ENCODE measurements around the gene DISP3. TPM values are rescaled to one million over a fixed set of nuclear protein-coding genes. Genes with fewer than 3 reads are reported as not detected.

Gene DISP3
- total RNA-seq, 1 experiment from 2014 or later = 1.1 TPM

DNA sequence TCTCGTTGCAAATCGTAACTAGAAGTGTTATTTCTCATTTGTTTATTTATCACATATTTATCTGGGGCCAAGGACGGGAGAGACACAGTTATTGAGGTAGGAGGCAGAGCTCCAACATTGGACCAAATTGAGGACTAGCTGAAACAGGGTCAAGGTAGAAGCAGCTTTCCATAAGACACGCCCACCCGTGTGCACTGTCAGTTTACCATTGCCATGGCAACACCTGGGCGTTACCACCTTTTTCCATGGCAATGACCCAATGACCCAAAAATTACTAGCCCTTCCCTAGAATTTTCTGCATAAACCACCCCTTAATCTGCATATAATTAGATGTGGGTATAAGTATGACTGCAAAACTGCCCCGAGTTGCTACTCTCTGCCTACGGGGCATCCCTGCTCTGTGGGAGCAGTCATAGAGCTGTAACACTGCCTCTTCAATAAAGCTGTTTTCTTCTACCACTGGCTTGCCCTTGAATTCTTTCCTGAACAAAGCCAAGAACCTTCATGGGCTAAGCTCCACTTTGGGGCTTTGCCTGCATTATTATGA lies 102.6 kb downstream of the DISP3 start:
- DNase-seq (ENCODE audit: low read depth, low spot score) (no peak), ATAC-seq (no peak)
- H3K9me3 ChIP-seq (ENCODE audit: control insufficient read depth, insufficient read depth, low read depth, low read length) = no peaks in the 10 kb centered on the region
- intact Hi-C loops (cut with micrococcal nuclease; ENCODE audit: unreplicated experiment) (no loop called here), in situ Hi-C loops (cut with HindIII; ENCODE audit: low pct_unique_long_range_greater_than_20kb, low sequenced_read_pairs) (no loop called here)
- no peak overlapping the region for H3K27ac ChIP-seq (ENCODE audit: low read length)
- no TSS peak for BruUV-seq (replicated peaks)
- no peaks in the 10 kb centered on the region; the same call in 1 of the 2 replicates for H3K36me3 ChIP-seq (ENCODE audit: control insufficient read depth, insufficient read depth, low read length)
- H3K4me1 ChIP-seq (ENCODE audit: control insufficient read depth, insufficient read depth, low read length) = no peaks in the 10 kb centered on the region
- TF ChIP-seq TCF7L2 (IDR thresholded peaks at IDR 0.05; ENCODE audit: low read depth, low read length) = no peak
- TF ChIP-seq SIN3A (IDR thresholded peaks at IDR 0.05; ENCODE audit: borderline replicate concordance, insufficient read depth, low read depth, low read length) = no peak
- TF ChIP-seq POLR2AphosphoS5 (IDR thresholded peaks at IDR 0.05; ENCODE audit: low read depth, low read length) = no peak
- TF ChIP-seq CTCF (IDR thresholded peaks at IDR 0.05) = no peak
- no peak for TF ChIP-seq REST (IDR thresholded peaks at IDR 0.05; ENCODE audit: insufficient read depth in 1 of 2, low read depth in 2 of 2, low read length in 1 of 2)
- H3K4me3 ChIP-seq (ENCODE audit: low read depth in 2 of 2, low read length in 2 of 2) = no peak overlapping the region
- peaks cover 10% of the 10 kb centered on the region for H3K27me3 ChIP-seq (ENCODE audit: control insufficient read depth, insufficient read depth, low read length)
- POLR2A ChIA-PET = no interaction called here
- CTCF ChIA-PET = no interaction called here

DNA sequence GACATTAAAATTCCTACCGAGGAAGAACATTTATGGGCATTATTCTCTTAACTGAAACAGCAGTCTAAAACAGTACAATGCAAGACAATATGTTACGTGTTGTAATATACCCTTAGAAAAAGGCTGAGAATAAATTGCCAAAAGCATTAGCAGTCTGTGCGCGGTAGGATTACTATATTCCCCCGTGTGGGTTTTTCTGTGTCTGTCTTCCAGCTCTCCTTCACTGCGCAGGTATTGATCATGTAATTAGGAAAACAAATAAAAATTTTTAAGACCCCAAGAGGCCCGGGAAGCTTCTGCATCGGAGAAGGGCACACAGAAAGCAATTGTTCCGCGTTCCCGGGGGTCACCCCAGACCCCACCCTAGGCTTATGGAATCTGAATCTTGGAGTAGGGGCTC lies 106.4 kb downstream of the DISP3 start:
- ATAC-seq = no peak
- H3K36me3 ChIP-seq (ENCODE audit: control insufficient read depth, insufficient read depth, low read length) = no peaks in the 10 kb centered on the region; the same call in 1 of the 2 replicates
- H3K27ac ChIP-seq (ENCODE audit: low read length) = no peak overlapping the region
- TF ChIP-seq SIN3A (IDR thresholded peaks at IDR 0.05; ENCODE audit: borderline replicate concordance, insufficient read depth, low read depth, low read length) = no peak
- TF ChIP-seq TCF7L2 (IDR thresholded peaks at IDR 0.05; ENCODE audit: low read depth, low read length) = no peak
- TF ChIP-seq POLR2AphosphoS5 (IDR thresholded peaks at IDR 0.05; ENCODE audit: low read depth, low read length) = no peak
- no peak for TF ChIP-seq REST (IDR thresholded peaks at IDR 0.05; ENCODE audit: insufficient read depth in 1 of 2, low read depth in 2 of 2, low read length in 1 of 2)
- TF ChIP-seq CTCF (IDR thresholded peaks at IDR 0.05) = no peak
- H3K4me1 ChIP-seq (ENCODE audit: control insufficient read depth, insufficient read depth, low read length) = no peaks in the 10 kb centered on the region
- peaks cover 11% of the 10 kb centered on the region for H3K27me3 ChIP-seq (ENCODE audit: control insufficient read depth, insufficient read depth, low read length)
- BruUV-seq (replicated peaks) = no TSS peak
- ChIA-PET POLR2A (no interaction called here), CTCF (no interaction called here)
- in situ Hi-C loops (cut with HindIII; ENCODE audit: low pct_unique_long_range_greater_than_20kb, low sequenced_read_pairs) (no loop called here), intact Hi-C loops (cut with micrococcal nuclease; ENCODE audit: unreplicated experiment) (no loop called here)
- H3K4me3 ChIP-seq (ENCODE audit: low read depth in 2 of 2, low read length in 2 of 2) = no peak overlapping the region
- no peaks in the 10 kb centered on the region for H3K9me3 ChIP-seq (ENCODE audit: control insufficient read depth, insufficient read depth, low read depth, low read length)
- no peak for DNase-seq (ENCODE audit: low read depth, low spot score)
